Karpas-422 (cell line): ENCODE results near the gene ZNF473. TPM values are rescaled to one million over a fixed set of nuclear protein-coding genes. Genes with fewer than 3 reads are reported as not detected.
"Not testable (repeated sequence)": the region's sequence is repeated elsewhere in the genome, so short reads cannot be mapped to it uniquely, and the experiment has no call there.

Source experiments
- DNase-seq: peaks from one replicate; pipeline ENCODE4 v3.0.0-alpha.2; 2015
- H2AFZ ChIP-seq: fragments of 200-600 bp; sonication (generic); 2 replicates; pipeline ENCODE4 v1.6.1; 2014; ENCODE audit warnings: antibody characterized with exemption, low read length, mixed read lengths
- H3K27ac ChIP-seq: fragments of 200-600 bp; sonication (generic); 2 replicates; pipeline ENCODE4 v1.5.1; 2014; ENCODE audit warnings: mild to moderate bottlenecking, low read length, moderate library complexity
- H3K27me3 ChIP-seq: fragments of 200-600 bp; sonication (generic); 2 replicates; pipeline ENCODE4 v1.6.1; 2014; ENCODE audit warnings: low read length, mixed read lengths
- H3K36me3 ChIP-seq: fragments of 200-600 bp; sonication (generic); 2 replicates; pipeline ENCODE4 v1.6.1; 2014; ENCODE audit warnings: low read length, mixed read lengths; ENCODE audit not compliant: insufficient read depth
- H3K4me1 ChIP-seq: fragments of 200-600 bp; sonication (generic); 2 replicates; pipeline ENCODE4 v1.6.1; 2014; ENCODE audit warnings: mild to moderate bottlenecking, low read length, mixed read lengths
- H3K4me2 ChIP-seq: fragments of 200-600 bp; sonication (generic); 2 replicates; pipeline ENCODE4 v1.6.1; 2014; ENCODE audit warnings: low read length, low read depth, mild to moderate bottlenecking; ENCODE audit not compliant: poor library complexity, severe bottlenecking
- H3K4me3 ChIP-seq: fragments of 200-600 bp; sonication (generic); 2 replicates; pipeline ENCODE4 v1.5.1; 2014; ENCODE audit warnings: mild to moderate bottlenecking, antibody characterized with exemption, low read length, mixed read lengths
- H3K79me2 ChIP-seq: fragments of 200-600 bp; sonication (generic); 2 replicates; pipeline ENCODE4 v1.6.1; 2014; ENCODE audit warnings: mild to moderate bottlenecking, low read length, mixed read lengths
- H3K9ac ChIP-seq: fragments of 200-600 bp; sonication (generic); 2 replicates; pipeline ENCODE4 v1.6.0; 2014; ENCODE audit warnings: low read length
- H3K9me2 ChIP-seq: fragments of 200-600 bp; sonication (generic), shearing (Covaris generic); replicated peaks from 2 replicates; pipeline ENCODE4 v1.6.0; 2014; ENCODE audit warnings: mild to moderate bottlenecking, low read length, moderate library complexity; ENCODE audit not compliant: insufficient read depth
- H3K9me3 ChIP-seq: fragments of 300-700, 200-600 bp; sonication (generic); 2 replicates; pipeline ENCODE4 v1.6.1; 2014; ENCODE audit warnings: low read length, mixed read lengths
- H4K20me1 ChIP-seq: fragments of 200-600 bp; sonication (generic); 2 replicates; pipeline ENCODE4 v1.6.1; 2014; ENCODE audit warnings: mild to moderate bottlenecking, antibody characterized with exemption, low read length, low read depth; ENCODE audit not compliant: insufficient read depth
- total RNA-seq: library from RNA; depleted of rRNA; stranded (reverse); fragments of >200 nt; shearing (Covaris generic); gene quantifications from 2 replicates; pipeline ENCODE4 v1.2.3, GENCODE V29; 2014; ENCODE audit warnings: low replicate concordance

Gene ZNF473
- total RNA-seq, 1 experiment from 2014 or later = 24.1 TPM

DNA sequence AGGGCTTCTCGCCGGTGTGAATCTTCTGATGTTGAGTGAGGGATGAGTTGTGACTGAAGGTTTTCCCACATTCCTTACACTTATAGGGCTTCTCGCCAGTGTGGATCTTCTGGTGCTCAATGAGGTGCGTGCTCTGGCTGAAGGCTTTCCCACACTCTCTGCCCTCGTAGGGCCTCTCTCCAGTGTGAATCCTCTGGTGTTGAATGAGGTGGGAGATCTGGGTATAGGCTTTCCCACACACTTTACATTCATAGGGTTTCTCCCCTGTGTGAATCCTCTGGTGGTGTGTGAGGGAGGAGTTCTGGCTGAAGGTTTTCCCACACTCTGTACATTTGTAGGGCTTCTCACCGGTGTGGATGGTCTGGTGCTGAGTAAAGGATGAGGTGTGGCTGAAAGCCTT, 33.2 kb downstream of the ZNF473 start:
- Histone ChIP-seq H3K4me3 (no peak overlapping the region), H2AFZ (no peak overlapping the region), H3K36me3 (no peaks in the 10 kb centered on the region), H3K9ac (no peak overlapping the region), H3K4me1 (no peaks in the 10 kb centered on the region), H3K4me2 (no peak overlapping the region), H3K79me2 (no peaks in the 10 kb centered on the region), H4K20me1 (no peaks in the 10 kb centered on the region), H3K27me3 (no peaks in the 10 kb centered on the region), H3K27ac (no peak overlapping the region), H3K9me2 (no peaks in the 10 kb centered on the region), H3K9me3 (peaks cover 37% of the 10 kb centered on the region)
- no peak for DNase-seq

DNA sequence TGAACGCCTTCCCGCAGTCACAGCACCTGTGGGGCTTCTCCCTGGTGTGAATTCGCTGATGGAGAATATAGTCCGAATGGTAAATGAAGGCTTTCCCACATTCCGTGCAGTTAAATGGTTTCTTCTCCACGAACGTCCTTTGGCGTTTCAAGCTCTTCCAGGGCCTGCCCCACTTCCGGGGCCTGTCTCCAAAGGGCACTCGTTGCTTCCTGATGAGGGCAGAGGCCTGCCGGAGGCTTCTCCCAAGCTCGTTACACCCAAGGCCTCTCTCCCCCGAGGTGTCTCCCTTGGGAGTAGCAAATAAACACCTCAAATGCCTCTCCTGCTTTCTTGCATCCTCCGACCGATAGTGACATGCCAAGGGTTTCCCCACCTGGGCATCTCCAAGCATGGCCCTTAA, 34.3 kb downstream of the ZNF473 start:
- no peak overlapping the region for H3K4me2 ChIP-seq

DNA sequence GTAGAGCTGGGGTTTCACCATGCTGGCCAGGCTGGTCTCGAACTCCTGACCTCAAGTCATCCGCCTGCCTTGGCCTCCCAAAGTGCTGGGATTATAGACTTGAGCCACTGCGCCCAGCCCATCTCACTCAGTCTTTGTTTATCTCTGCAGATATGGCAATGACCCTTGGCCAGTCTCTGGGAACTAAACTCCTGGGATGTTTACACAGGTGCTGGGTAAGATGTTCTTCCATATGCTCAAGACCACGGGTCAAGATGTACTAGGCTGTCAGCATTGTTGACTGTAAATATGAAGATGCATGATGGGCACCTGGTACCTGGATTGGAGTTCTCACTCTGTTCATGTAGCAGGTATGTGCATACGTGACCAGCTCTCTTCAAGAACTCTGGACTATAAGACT, 35.8 kb downstream of the ZNF473 start:
- no peaks in the 10 kb centered on the region for H3K4me1 ChIP-seq
- no peak overlapping the region for H3K4me3 ChIP-seq
- no peaks in the 10 kb centered on the region for H4K20me1 ChIP-seq
- H3K27ac ChIP-seq = no peak overlapping the region
- H3K27me3 ChIP-seq = no peaks in the 10 kb centered on the region
- H3K4me2 ChIP-seq = no peak overlapping the region
- no peaks in the 10 kb centered on the region for H3K9me2 ChIP-seq
- no peak overlapping the region for H2AFZ ChIP-seq
- H3K36me3 ChIP-seq = no peaks in the 10 kb centered on the region
- no peak overlapping the region for H3K9ac ChIP-seq
- H3K9me3 ChIP-seq = peaks cover 29% of the 10 kb centered on the region
- H3K79me2 ChIP-seq = no peaks in the 10 kb centered on the region
- no peak for DNase-seq

More for the DNA sequence above, 34.3 kb downstream of the ZNF473 start:
- DNase-seq = no peak
- Histone ChIP-seq H3K36me3 (no peaks in the 10 kb centered on the region), H3K4me1 (no peaks in the 10 kb centered on the region), H3K4me3 (no peak overlapping the region), H2AFZ (no peak overlapping the region), H3K9ac (no peak overlapping the region), H4K20me1 (no peaks in the 10 kb centered on the region), H3K27ac (no peak overlapping the region), H3K27me3 (no peaks in the 10 kb centered on the region), H3K79me2 (no peaks in the 10 kb centered on the region), H3K9me2 (no peaks in the 10 kb centered on the region), H3K9me3 (peaks cover 32% of the 10 kb centered on the region)

- Histone ChIP-seq H3K36me3 (no peaks in the 10 kb centered on the region), H2AFZ (no peak overlapping the region), H3K4me1 (no peaks in the 10 kb centered on the region), H3K9me2 (no peaks in the 10 kb centered on the region), H3K4me3 (no peak overlapping the region), H3K27me3 (no peaks in the 10 kb centered on the region), H3K4me2 (no peak overlapping the region), H4K20me1 (no peaks in the 10 kb centered on the region), H3K9me3 (peaks cover under 1% of the 10 kb centered on the region; the same call in 1 of the 2 replicates), H3K79me2 (no peaks in the 10 kb centered on the region), H3K27ac (no peak overlapping the region), H3K9ac (no peak overlapping the region)
- DNase-seq = no peak
These were observed 40.1 kb downstream of the ZNF473 start for GRCh38 chr19:50065938-50066337.

DNA sequence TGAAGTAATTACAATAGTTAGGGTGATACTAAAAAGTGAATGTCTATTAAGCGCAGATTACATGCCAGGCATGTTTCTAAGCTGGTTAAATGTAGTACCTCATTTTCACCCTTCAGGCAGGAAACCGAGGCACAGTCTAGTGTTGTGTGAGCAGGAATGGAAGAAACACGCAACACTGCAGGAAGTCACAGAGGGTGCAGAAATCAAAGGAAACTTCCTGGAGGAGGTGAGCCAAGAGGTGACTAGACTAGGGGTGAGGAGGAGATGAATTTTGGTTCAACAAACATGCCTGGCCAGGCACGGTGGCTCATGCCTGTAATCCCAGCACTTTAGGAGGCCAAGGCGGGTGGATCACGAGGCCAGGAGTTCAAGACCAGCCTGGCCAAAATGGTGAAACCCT, 41.8 kb downstream of the ZNF473 start:
- no peaks in the 10 kb centered on the region for H3K36me3 ChIP-seq

GRCh38 chr19:50068382-50068781, 42.6 kb downstream of the ZNF473 start:
- H3K79me2 ChIP-seq, H3K4me3 ChIP-seq, H3K9me2 ChIP-seq, H3K9ac ChIP-seq, H3K9me3 ChIP-seq, H3K4me1 ChIP-seq, H4K20me1 ChIP-seq, H3K36me3 ChIP-seq, H2AFZ ChIP-seq, H3K27ac ChIP-seq, H3K4me2 ChIP-seq, DNase-seq, H3K27me3 ChIP-seq: not testable (repeated sequence)

More for the DNA sequence above, 41.8 kb downstream of the ZNF473 start:
- no peak overlapping the region for H3K27ac ChIP-seq
- H3K4me3 ChIP-seq = no peak overlapping the region
- no peaks in the 10 kb centered on the region for H3K9me2 ChIP-seq
- no peaks in the 10 kb centered on the region for H3K79me2 ChIP-seq
- no peaks in the 10 kb centered on the region for H3K27me3 ChIP-seq
- no peak overlapping the region for H3K4me2 ChIP-seq
- no peak for DNase-seq
- H2AFZ ChIP-seq = no peak overlapping the region
- no peaks in the 10 kb centered on the region for H3K9me3 ChIP-seq
- H3K9ac ChIP-seq = no peak overlapping the region
- no peaks in the 10 kb centered on the region for H4K20me1 ChIP-seq
- H3K4me1 ChIP-seq = no peaks in the 10 kb centered on the region

DNA sequence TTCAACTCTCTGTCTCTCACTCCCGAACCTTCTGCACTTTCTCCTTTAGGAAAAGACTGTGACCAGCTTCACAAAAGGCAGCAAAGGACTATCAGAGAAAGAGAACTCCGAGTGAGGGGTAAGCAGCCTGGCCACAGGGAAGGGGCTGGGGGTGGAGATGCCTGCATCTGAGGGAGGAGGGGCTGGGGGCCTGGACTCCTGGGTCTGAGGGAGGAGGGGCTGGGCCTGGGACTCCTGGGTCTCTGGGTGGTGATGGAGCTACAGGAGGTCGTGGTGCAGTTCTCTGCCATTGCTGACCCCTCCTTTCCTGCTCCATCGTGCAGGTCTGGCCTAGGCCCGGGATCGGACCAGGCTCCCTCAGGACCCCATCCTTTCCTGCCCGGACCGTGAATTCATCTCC, 49.3 kb downstream of the ZNF473 start:
- not testable (repeated sequence) for H3K27ac ChIP-seq, H3K4me2 ChIP-seq, H3K4me3 ChIP-seq, H3K36me3 ChIP-seq, H3K4me1 ChIP-seq, DNase-seq, H2AFZ ChIP-seq, H3K27me3 ChIP-seq, H3K79me2 ChIP-seq, H4K20me1 ChIP-seq, H3K9me2 ChIP-seq, H3K9ac ChIP-seq, H3K9me3 ChIP-seq

DNA sequence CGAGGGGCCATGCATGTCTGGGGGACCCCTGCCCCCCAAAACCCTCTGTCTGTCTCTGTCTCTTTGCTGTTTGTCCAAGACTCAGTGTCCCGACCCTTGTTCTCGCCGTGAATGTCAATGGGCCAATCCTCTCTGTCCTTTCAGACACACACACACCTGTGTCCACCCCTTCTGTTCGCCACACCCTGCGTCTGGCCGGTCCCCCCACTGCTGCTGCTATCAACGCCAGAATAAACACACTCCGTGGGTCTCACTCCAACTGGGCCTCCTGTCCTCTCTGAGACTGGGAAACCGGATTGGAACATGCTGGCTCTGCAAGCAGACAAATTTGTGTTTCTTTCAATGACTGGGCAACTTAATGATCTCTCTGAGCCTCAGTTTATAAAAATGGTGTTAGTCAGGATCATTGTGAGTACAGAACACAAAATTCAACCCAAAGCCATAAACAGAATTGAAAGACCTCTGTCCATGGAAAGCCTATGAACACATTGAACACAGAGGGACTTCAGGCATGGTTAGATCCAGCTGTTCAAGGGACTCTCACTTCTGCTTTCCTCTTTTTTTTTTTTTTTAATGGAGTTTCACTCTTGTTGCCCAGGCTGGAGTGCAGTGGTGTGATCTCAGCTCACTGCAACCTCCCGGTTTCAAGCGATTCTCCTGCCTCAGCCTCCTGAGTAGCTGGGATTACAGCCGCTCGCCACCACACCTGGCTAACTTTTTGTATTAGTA, 50.0 kb downstream of the ZNF473 start:
- H3K9me2 ChIP-seq, H3K9me3 ChIP-seq, H3K79me2 ChIP-seq, H3K36me3 ChIP-seq, H3K4me1 ChIP-seq, H3K4me2 ChIP-seq, H2AFZ ChIP-seq, H3K9ac ChIP-seq, H3K27me3 ChIP-seq, H3K27ac ChIP-seq, DNase-seq, H3K4me3 ChIP-seq, H4K20me1 ChIP-seq: not testable (repeated sequence)
